GM18499 (cell line): ENCODE data around the gene ASAP2.

ENCODE experiments used
- ATAC-seq: cut with Tn5 transposase; IDR thresholded peaks from one replicate; pipeline ENCODE4 v1.9.1; 2021; ENCODE audit warnings: moderate number of reproducible peaks; ENCODE audit not compliant: insufficient read depth, unreplicated experiment

The ASAP2 gene

DNA sequence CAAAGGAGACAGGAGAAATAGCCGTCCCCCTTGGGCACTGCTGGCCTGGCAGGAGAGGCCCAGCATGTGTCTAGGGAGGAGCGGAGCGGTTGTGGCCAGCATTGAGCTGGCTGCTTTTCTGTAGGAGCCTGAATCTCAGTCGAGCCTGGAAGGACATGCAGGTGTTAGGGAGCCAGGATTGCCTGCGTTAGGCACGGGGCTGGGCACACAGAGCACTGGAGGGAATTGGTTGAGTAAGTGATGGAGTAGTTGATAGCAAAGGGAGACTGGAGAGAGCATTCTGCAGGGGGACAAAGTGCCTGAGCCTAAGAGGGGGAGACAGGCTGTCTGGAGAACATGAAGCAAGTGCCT is 22.8 kb downstream of the ASAP2 start:
- no peak for ATAC-seq

DNA sequence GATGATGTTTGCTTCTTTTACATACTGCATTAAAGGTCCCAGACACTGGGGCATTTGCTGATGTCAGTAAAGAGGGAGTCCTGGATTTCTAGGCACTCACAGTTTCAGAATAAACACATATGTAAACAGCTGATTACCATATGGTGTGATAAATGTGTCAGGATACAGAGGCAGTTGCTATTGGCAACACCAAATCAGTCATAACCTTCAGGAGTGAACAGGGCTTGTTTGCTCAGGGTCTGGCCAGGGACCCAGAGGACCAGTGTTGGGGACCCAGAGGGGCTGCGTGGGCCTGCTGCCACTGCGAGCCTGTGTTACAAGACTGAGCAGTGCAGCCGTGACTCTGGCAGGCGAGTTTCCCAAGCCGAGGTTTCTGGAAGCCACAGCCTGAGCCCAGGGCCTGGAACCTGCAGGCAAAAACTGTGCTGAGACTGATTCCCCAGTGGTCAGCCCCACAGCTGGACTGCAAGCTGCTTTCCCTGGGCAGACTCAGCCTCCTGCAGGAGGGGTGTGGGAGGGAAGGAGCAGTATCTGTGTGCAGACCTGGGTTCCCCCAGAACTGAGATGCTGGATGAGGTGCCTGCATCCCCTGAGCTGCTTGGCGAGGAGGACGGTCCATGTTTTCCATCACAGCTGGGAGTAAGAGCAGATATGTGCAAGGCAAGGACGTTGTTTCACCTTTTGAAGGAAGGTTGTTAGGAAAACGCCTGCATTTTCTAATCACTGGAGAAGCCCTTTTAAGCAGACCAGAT is 23.6 kb downstream of the ASAP2 start:
- ATAC-seq: no peak

DNA sequence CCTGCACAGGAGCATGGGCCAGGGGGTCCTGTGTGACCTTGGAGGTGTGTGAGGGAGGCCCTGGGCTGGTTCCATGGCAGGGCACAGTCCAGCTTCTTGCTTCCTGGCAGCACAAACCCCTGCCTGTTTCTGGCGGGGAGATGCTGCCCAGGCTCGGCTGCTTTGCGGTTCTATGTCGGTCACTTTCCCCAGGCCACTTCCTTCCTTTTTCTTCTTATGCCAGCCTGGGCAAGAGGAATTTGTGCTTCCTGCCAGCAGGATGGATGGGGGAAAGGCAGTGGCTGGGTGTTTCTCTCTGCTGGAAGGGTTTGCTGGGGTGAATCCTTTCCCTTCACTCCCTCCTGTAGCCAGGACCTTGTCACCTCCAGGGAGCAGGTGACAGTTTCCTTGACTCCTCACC is 24.3 kb downstream of the ASAP2 start:
- no peak for ATAC-seq

DNA sequence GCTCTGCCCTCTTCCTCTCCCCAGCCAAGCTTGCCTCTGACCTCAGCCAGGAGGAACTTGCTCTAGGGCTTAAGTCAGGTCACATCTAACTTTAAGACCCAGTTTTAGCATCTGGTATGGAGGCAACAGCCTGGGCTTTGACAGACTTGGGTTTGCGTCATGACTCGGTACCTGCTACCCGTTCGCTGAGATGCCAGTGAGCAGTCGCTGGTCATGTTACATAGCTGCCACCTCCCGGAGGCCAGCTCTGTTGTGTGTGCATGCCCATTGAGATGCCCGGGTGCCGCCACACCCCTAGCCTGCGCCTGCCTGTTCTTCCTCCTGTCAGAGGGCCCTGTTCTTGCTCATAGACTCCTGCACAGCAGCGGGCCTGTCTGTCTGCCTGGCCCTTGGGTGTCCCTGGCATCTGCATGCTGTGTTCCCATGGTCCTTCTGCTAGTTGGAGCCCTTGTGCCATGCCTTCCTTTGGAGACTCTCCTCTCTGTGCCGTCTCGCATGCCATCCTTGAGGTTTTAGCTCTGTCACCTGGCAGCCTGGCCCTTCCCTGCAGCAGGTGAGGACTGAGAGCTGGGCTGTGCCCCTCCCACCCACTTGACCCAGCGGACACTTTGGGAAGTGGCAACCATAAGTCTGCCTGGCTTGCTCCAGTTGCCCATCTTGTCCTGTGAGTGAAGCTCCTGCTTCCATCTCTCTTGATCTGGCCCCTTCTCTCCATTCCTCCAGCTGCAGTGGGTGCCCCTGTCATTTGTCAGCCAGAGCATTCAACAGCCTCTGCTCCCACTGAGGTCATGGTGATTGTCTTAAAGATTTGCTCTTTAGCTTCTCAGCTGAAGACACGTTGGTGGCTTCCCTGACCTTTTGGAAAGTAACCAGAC is 24.9 kb downstream of the ASAP2 start:
- ATAC-seq: no peak

DNA sequence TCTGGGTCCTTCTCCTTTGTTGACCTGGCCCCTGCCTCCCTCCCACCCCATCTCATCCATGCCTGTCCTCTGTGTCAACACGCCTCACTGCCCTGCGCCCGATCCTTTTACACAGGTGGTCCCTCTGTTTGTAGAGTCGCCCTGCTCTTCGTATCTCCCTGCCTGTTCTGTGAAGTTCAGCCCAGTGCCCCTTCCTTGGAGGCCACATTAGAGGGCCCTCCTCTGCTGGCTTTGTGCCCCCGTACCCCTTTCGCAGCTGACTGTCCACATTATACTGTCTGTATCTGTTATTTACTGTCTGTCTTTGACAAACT is 25.5 kb downstream of the ASAP2 start:
- ATAC-seq: no peak

DNA sequence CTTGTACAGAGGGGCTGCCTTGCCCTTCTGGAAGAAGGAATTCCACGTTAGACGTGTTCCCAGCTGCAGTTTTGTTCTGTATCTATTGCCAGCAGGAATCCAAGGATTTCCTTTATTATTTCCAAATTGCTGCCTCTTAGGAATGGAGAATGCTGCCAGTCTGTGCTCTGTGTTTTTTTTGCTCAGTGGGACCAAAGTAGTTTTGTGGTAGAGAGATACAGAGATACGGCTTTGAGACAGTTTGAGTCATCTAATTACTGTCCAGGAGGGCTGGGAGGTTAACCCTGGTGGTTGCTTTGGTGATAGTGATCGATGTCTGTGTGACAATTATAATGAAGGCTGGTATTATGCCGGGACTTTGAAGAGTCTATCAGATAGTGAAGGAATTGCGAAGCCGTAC is 26.3 kb downstream of the ASAP2 start:
- no peak for ATAC-seq

DNA sequence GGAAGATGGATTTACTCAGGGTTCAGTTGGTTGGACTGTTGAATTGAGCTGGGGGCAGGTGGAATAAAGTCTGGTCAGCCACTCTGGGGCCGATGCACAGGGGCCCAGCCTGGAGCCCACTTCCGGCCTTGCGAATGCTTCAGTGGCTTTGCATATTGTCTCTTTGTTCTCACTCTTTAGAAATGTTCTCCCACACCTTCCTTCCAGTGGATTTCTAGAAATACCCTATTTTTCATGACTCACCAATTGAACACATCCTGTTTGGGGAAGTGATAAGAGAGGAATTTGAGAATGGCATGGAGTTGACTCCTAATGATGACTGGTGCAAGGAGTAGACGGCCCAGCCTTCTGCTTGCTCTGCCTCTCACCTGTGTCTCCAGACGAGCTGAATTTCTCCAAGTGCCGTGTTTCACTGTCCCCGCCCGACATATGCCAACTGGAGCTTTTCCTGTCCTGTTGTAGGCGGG is 28.1 kb downstream of the ASAP2 start:
- ATAC-seq: no peak

DNA sequence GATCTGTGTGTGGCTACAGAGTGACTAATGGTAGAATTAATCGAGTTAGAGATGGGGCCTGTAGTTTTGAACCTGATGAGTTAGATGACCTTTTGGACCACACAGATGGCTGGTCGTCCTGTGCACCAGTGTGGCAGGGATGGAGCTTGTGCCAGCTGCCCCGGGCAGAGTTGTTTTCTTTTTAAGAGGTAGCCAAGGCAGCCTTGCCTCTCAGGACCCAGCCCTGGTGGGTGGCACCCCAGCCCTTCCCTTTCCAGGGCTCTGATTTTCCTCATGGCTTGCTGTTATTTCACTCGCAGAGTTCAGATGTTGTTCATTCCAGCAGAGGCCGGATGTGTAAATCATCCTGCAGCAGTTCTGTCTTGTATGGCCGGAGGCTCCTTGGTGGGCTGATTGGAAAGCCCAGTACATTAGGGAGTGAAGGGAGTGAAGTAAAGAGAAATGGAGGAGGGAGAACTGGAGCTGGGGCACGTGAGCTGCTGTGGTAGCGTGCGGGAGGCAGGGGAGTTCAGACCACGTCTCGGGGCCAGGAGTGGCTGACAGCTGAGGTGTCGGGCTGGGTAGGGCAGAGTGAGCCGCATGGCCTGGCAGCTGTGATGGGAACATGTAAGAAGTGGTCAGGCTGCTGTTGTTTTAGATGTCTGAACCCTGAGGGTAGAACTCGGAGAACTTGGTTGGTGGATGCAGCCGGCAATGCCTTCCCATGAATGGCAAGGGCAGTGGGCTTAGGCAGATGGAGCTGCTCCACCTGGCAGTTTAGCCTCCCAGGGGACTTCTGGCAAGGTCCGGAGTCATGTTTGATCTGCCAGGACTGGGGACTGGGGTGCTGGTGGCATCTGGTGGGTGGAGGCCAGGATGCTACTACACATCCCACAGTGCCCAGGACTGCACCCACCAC is 28.8 kb downstream of the ASAP2 start:
- no peak for ATAC-seq

DNA sequence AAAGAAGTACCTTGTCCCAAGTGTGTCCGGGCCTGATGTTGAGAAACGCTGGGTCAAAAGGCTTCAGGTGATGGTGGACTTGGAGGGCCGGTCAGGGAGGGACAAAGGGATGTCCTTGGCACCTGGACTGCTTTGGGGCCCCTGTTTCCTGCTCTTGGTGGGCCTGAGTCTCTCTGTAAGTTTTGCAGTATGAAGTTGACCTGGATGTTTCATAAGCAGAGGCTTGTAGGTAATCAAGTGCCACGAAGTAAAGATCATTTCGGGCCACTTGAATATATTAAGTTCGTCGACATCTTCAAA is 29.4 kb downstream of the ASAP2 start:
- no peak for ATAC-seq

DNA sequence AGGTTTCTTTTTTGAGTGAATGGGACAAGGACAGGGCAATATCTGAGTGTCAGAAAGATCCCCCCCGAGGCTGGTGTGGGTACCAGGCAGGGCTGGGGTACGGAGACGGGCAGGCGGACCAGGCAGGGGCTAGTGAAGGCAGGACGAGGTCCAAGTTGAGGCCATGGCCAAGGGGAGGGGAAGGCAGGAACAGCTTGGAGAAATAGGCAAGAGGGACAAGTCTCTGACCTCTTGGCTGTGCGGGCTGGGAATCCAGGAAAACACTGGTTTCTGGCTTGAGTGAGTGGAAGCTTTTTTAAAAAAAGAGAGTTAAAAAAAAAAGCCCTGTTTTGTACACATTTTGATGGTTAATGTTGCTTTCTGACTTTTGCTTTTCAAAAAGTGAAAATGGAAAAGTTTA is 30.3 kb downstream of the ASAP2 start:
- ATAC-seq: no peak

DNA sequence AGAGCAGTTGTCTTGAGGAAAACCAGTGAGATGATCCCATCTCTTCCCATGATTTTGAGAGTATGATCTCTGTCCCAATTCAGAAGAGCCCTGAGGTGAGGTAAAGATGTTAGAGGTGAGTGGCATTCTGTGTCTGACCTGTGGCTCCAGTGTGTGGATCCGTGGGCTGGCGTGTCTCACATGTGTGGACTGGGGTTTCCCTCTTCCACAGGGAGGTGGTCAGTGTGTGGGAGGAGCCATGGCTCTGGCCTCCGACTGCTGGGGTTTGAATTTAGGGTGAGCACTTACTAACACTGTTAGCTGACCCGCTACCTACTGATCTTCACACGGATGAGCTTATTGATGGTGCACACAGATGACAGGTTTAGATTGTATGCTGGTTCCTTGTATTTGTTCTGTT is 31.2 kb downstream of the ASAP2 start:
- no peak for ATAC-seq

DNA sequence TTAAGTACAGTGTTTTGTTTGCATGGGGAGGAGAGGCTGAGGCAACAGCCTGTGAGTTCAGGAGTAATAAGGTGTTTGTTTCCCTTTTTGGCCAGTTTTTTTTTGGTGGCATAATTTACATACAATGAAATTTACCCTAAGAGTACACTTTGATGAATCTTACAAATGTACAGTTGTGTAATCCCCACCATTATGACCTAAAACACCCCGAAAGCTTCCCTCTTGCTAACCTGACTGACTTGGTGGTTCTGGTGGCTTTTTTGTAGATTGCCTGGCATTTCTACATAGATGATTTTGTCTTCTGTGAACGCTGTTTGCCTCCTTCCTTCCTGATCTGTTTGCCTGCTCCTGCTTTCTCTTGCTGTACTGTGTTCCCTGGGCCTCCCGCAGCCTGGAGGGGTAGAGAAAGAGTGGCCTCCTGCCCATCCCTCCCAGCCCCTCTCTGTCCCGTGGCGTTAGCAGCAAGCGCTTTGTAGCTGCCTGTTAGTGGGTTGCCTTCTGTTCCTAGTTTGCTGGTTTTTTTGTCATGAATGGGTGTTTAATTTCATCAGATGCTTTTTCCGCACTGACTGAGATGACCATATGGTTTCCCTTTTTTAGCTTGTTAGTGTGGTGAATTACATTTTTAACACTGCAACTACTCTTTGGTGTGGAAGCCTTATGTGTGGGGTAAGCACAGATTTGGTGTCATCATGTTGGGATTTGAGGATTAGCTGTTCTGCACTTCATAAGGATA is 32.1 kb downstream of the ASAP2 start:
- no peak for ATAC-seq

DNA sequence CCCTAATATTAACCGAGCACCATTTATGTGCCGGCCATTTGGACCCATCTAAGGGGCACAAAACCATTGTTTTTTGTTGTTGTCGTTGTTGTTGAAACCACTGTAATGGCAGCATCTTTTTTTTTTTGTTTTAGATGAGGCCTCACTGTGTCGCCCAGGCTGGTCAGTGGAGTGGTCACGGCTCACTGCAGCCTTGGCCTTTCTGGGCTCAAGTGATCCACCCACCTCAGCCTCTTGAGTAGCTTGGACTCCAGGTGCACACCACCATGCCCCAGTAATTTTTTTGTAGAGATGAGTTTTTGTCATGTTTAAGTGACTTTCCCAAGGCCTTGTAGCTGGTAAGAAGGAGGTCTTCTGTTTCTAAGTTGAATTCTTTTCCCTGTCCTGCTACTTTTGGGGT is 33.0 kb downstream of the ASAP2 start:
- no peak for ATAC-seq

DNA sequence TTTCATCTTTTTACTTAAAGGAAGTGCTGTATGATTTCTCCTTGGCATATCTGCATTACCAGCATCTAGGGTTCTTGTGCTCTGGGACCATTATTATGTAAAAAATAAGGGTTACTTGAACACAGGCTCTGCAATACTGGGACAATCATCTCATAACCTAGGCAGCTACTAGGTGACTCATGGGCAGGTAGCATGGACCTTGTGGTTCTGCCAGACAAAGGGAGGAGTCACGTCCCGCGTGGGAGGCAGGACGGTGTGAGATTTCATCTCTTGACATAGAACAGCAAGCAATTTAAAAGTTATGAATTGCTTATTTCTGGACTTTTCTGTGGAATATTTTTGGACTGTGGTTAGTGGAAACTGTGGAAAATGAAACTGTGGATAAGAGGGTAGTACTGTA is 34.1 kb downstream of the ASAP2 start:
- ATAC-seq: no peak

DNA sequence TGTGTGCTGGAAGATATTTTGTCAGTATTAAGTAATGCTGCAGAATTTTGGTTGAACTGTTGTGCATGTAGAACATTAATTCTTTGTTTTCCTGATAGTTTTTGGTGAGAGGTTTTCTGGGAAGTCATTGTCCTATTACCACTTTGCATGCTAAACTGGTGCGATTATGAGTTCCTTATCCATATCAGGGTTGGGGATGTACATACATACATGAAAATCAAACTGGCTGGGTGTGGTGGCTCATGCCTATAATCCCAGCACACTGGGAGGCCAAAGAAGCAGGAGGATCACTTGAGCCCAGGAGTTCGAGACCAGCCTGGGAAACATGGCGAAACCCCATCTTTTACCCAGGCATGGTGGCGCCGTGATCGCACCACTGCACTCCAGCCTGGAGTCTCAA is 34.6 kb downstream of the ASAP2 start:
- ATAC-seq: no peak

DNA sequence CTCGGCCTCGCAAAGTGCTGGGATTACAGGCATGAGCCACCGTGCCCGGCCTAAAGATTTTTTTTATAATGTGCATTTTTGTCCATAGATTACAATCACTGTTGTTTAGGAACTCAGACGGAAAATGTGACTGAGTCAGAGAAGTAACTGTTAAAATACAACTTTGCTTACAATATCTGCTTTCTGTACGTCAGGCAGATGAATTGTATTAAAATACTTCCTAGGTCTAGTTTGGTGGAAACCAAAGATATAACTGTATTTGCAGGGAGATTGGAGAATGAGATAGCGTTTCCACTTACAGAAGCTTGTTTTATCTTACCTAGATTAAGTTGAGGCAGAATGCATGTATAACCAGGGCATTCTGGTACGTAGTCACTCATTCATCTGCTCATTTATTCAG is 36.7 kb downstream of the ASAP2 start:
- ATAC-seq: no peak

DNA sequence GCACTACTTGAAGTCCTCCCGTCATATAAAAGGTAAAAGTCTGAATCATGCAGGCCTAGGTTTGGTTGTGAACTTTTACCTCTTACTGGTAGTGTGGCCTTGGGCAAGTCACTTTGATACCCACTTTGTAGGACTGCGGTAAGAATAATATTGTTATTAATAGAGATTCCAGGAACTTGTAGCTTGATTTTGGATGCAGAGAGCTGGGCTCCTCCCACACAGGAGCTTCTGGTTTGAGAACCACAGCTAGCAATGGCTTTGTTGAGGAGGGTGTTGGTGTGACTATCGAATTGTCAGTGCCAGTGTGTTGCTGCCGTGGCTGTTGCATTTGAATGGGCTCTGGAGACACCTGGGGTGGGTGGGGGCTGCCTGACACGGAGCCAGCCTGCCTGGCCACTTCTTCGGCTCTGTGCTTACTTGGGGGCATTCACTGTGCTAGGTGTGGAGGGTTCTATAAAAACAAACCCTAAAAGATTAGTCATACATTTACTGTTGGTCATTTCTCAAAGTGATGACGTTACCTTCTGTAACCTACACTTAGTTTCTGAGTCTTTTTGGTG is 38.5 kb downstream of the ASAP2 start:
- no peak for ATAC-seq

DNA sequence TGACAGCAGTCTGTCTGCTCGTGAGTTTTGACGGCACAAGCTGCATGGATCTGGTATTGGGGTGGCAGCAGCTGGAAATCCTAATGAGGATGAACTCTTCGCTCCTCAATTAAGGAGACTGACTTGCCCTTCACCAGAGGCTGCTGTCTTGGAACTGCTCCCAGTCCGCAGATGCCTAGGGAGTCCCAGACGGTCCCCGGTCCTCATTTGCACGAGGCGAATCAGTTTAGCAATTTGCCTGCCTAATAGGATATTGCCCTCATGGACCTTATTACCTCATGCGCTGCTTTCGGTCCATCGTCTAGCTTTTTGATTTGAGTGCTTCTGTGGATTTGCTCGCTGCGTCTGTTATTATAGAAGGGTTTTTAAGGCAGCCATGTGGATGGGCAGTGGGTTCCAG is 40.6 kb downstream of the ASAP2 start:
- ATAC-seq: no peak

DNA sequence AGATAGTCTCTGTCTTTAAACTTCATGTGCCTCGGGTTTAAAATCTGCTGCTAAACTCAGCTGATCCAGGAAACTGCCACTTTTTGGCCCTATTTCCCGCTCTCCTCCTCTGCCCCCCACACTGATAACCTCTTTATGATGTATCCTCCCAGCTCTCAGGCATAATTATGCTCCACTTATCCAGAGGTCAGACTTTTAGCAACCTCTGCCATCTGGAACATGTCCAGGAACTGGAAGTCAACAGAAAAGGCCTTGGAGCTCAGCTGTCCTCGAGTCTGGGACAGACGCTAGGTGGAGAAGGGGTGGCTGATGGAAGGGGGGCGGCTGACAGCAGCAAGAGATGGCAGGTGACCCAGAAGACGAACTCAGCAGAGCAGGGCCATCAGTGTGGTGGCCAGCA is 41.2 kb downstream of the ASAP2 start:
- no peak for ATAC-seq

DNA sequence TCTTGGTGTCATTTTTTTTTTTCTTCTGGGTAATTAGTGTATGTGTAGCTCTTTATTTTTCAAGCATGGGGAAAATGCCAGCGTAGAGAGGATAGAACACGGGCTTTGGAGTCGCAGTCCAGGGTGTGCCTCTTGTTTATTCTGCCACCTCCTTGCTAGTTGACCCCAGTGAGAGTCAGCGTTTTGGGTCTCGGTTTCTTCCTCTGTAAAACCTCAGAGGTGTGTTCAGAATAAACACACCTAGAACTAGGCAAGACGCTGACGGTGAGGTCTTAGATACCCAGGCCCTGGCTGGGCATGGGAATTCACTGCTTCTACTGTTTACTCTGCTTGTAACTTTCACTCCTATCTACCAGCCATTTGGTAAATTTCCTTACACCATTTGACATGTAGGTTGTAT is 41.8 kb downstream of the ASAP2 start:
- ATAC-seq: no peak
